K562 (cell line): ENCODE data around the gene TNFSF13. TPM values are rescaled to one million over a fixed set of nuclear protein-coding genes. Genes with fewer than 3 reads are reported as not detected.

Experiments
- ADNP ChIP-seq: fragments of 200-800 bp; sonication (Bioruptor generic); IDR thresholded peaks from 2 replicates; pipeline ENCODE4 v1.6.1; 2016; ENCODE audit warnings: missing genetic modification characterization, missing compliant biosample characterization
- ARID1B ChIP-seq: fragments of 450-650 bp; IDR thresholded peaks from 2 replicates; pipeline ENCODE4 v1.6.1; 2016; ENCODE audit warnings: antibody characterized with exemption, mild to moderate bottlenecking, inconsistent platforms
- BHLHE40 ChIP-seq: IDR thresholded peaks from 2 replicates; pipeline ENCODE4 v1.6.1; 2011; ENCODE audit warnings: low read length, improper control_type of control experiment
- CBFA2T3 ChIP-seq: fragments of 450-650 bp; IDR thresholded peaks from 2 replicates; pipeline ENCODE4 v1.6.1; 2017
- CBX8 ChIP-seq: fragments of 200-600 bp; sonication (generic); IDR thresholded peaks from 2 replicates; pipeline ENCODE4 v1.6.1; 2012; ENCODE audit warnings: borderline replicate concordance, mixed run types, low read depth, mild to moderate bottlenecking, moderate library complexity, mixed read lengths, low read length, control low read depth, inconsistent platforms; ENCODE audit not compliant: poor library complexity, severe bottlenecking; ENCODE audit errors: extremely low read depth
- GABPA ChIP-seq: fragments of 200-800 bp; sonication (Bioruptor generic); conservative IDR thresholded peaks from 2 replicates; pipeline ENCODE4 v1.6.1; 2016; ENCODE audit warnings: low read depth, missing genetic modification characterization, missing compliant biosample characterization
- KDM5B ChIP-seq: fragments of 200-600 bp; sonication (generic); IDR thresholded peaks from 2 replicates; pipeline ENCODE4 v1.6.1; 2012; ENCODE audit warnings: low read depth, mild to moderate bottlenecking, moderate library complexity, low read length, control low read depth, inconsistent platforms; ENCODE audit not compliant: insufficient replicate concordance
- MAFF ChIP-seq: IDR thresholded peaks from 2 replicates; pipeline ENCODE4 v1.6.1; 2012; ENCODE audit warnings: low read length, improper control_type of control experiment
- MEIS2 ChIP-seq: fragments of 450-650 bp; IDR thresholded peaks from 2 replicates; pipeline ENCODE4 v1.6.1; 2014; ENCODE audit warnings: mild to moderate bottlenecking; ENCODE audit not compliant: partially characterized antibody
- PHF20 ChIP-seq: fragments of 450-650 bp; IDR thresholded peaks from 2 replicates; pipeline ENCODE4 v1.6.1; 2018; ENCODE audit not compliant: partially characterized antibody
- PHF8 ChIP-seq: fragments of 200-600 bp; sonication (generic); IDR thresholded peaks from 2 replicates; pipeline ENCODE4 v1.6.1; 2012; ENCODE audit warnings: mixed run types, mild to moderate bottlenecking, inconsistent platforms, low read length, moderate library complexity, borderline replicate concordance
- POLR2G ChIP-seq: fragments of 200-400 bp; formaldehyde crosslinking; IDR thresholded peaks from 2 replicates; pipeline ENCODE4 v1.6.1; 2017; ENCODE audit warnings: low read depth, mild to moderate bottlenecking, antibody characterized with exemption, low read length, moderate library complexity
- SIN3B ChIP-seq: fragments of 450-650 bp; IDR thresholded peaks from 2 replicates; pipeline ENCODE4 v1.6.1; 2017; ENCODE audit warnings: low read depth, mild to moderate bottlenecking, moderate library complexity
- XRCC5 ChIP-seq: fragments of 200-400 bp; formaldehyde crosslinking; IDR thresholded peaks from 2 replicates; pipeline ENCODE4 v1.6.1; 2017; ENCODE audit warnings: low read depth, mild to moderate bottlenecking, low read length
- polyA plus RNA-seq, 8 experiments: library from polyadenylated mRNA; depleted of rRNA in 4 of 8; stranded (reverse) in 5 of 8; unstranded in 3 of 8; fragments of >200 nt; fragmentation: Nextera tagmentation in 2 of 8; fragmentation: Illumina TruSeq in 1 of 8; extraction: Ambion mirVana in 2 of 8; extraction: Trizol in 1 of 8; gene quantifications; 2 replicates each; pipeline versions ENCODE4 v1.2.1 to v1.2.3, GENCODE V29; 2011 to 2014; ENCODE audit warnings: inconsistent platforms in 1 of 8, missing spikeins in 1 of 8
- total RNA-seq, 7 experiments: library from RNA; depleted of rRNA in 6 of 7; stranded (reverse); fragments of >200 nt in 6 of 7; fragmentation: Illumina TruSeq in 2 of 7; extraction: Trizol in 2 of 7; gene quantifications; 2 replicates each; pipeline versions ENCODE4 v1.2.1 to v1.2.3, GENCODE V29; 2011 to 2021; ENCODE audit warnings: low replicate concordance in 1 of 7
- TF ChIP-seq, protein P1 (sequence below), 2 experiments: fragments of 450-650 bp; conservative IDR thresholded peaks; 2 replicates each; pipeline ENCODE4 v1.6.1; 2017; ENCODE audit warnings: mild to moderate bottlenecking in 2 of 2, moderate library complexity in 2 of 2

TNFSF13 gene
- total and polyA plus RNA-seq, 9 of the 15 experiments (the other 6 are each of a cell fraction or from before 2014, with no cell fraction given): 0.04 to 0.51 (median 0.19) TPM; not detected in 1

DNA sequence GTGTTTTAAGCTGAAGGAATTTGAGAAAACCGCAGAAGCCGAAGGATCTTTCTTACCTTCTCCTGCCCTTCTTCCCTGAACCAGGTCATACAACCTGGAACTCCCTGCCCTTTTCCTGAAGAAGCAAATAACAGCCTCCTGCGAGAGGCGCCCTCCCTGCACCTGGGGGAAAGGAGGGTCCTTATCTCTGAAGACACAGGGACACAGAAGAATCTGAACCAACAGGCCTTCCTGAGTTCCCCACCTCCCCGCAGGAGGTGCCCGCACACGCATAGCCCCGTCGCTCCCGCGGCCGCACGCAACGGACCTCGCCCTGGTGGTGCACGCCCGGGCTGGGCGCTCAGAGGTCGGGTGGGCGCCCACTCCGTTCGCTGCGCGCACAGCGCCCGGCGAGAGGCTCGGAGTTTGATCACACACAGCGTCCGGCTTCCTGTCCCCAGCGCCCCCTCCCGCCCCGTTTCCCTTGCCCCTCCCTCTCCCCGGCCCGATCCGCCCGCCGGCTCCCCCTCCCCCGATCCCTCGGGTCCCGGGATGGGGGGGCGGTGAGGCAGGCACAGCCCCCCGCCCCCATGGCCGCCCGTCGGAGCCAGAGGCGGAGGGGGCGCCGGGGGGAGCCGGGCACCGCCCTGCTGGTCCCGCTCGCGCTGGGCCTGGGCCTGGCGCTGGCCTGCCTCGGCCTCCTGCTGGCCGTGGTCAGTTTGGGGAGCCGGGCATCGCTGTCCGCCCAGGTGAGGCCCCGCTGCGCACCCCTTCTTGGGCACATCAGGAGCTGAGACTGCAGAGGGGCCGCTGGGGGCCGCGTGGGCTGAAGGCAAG lies 9.8 kb upstream of the TNFSF13 start, which contains the start of gene TNFSF12 (continued):
- TF ChIP-seq POLR2G: peak; percentile 72
- peak; percentile 53 for TF ChIP-seq ARID1B
- TF ChIP-seq CBX8: no peak
- 0 out of 2 replicates have a peak, but pooled peaks have one; percentile 20 for TF ChIP-seq GABPA (tag)
- TF ChIP-seq XRCC5: no peak
- peak; percentile 20 for TF ChIP-seq PHF20
- TF ChIP-seq PHF8: peak; percentile 37; the same call in 1 of the 2 replicates
- TF ChIP-seq CBFA2T3: peak; percentile 84
- no peak for TF ChIP-seq BHLHE40
- TF ChIP-seq MEIS2: no peak
- no peak for TF ChIP-seq MAFF
- TF ChIP-seq SIN3B: no peak
- no peak for TF ChIP-seq ADNP (tag)
- TF ChIP-seq KDM5B: no peak
- TF ChIP-seq, protein P1, sequence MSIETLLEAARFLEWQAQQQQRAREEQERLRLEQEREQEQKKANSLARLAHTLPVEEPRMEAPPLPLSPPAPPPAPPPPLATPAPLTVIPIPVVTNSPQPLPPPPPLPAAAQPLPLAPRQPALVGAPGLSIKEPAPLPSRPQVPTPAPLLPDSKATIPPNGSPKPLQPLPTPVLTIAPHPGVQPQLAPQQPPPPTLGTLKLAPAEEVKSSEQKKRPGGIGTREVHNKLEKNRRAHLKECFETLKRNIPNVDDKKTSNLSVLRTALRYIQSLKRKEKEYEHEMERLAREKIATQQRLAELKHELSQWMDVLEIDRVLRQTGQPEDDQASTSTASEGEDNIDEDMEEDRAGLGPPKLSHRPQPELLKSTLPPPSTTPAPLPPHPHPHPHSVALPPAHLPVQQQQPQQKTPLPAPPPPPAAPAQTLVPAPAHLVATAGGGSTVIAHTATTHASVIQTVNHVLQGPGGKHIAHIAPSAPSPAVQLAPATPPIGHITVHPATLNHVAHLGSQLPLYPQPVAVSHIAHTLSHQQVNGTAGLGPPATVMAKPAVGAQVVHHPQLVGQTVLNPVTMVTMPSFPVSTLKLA (conservative IDR thresholded peaks at IDR 0.05): peak in 1 of 2 experiments; percentile 26; a peak in 1 of 4 replicates
